HG03196 (cell line): ENCODE data around the gene POTEC.
"Not testable (repeated sequence)": the region's sequence is repeated elsewhere in the genome, so short reads cannot be mapped to it uniquely, and the experiment has no call there.

Source experiments
- ATAC-seq: cut with Tn5 transposase; IDR thresholded peaks from one replicate; pipeline ENCODE4 v1.9.1; 2021; ENCODE audit not compliant: unreplicated experiment

POTEC gene

GRCh38 chr18:14543446-14543964 is at the start of gene POTEC:
Gene POTEC, minus strand, starts transcription at chr18:14543600. Its CDS starts 454 bp downstream, at chr18:14543146.
- ATAC-seq, result not testable (repeated sequence)

GRCh38 chr18:14577971-14578370 is 34.6 kb upstream of the POTEC start:
- ATAC-seq, result no peak

- ATAC-seq, result not testable (repeated sequence)
These were observed 16.1 kb upstream of the POTEC start for GRCh38 chr18:14559502-14559901.

- not testable (repeated sequence) for ATAC-seq
These were observed 11.7 kb downstream of the POTEC start for GRCh38 chr18:14531659-14532058.

DNA sequence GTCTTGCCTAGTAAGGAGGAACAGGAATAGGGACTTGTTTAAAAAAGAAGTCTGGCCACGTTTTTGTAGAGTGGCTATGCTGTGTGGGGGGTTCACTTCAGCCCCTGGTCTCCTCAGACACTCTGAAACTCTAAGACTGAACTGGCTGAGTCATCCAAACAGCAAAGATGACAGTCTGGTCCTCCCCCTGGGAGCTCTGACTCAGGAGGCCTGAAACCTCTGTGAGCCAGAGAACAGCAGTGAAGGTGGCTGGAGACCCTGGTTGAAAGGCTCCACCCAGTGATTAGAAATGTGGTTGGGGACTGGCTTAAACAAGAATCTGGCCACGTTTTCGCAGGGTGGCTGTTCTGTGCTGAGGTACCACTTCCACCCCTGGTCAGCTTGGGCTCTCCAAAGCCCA is 32.7 kb downstream of the POTEC start:
- ATAC-seq, result not testable (repeated sequence)

- not testable (repeated sequence) for ATAC-seq
These were observed 39.7 kb downstream of the POTEC start for GRCh38 chr18:14503691-14504090.

DNA sequence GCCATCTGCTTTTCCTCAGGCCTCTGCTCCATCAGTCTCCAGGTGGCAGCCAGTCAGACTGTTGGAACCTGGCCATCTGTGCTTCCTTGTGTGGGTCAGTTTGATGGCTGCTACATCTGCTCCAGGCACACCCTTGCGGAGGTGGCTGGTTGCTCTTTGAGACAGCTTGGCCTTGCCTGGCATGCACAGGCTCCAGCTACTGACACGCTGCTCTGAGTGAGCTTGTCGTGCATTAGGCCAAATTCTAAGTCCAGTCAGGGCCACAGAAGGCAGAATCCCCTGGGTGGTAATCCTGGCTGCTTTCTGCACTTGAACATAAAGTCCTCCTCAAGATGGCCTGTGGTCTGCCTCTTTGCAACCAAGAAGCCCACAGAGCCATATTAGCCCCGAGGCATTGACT is 41.5 kb downstream of the POTEC start:
- not testable (repeated sequence) for ATAC-seq

- ATAC-seq, result not testable (repeated sequence)
These were observed 54.0 kb downstream of the POTEC start for GRCh38 chr18:14489256-14490014.

DNA sequence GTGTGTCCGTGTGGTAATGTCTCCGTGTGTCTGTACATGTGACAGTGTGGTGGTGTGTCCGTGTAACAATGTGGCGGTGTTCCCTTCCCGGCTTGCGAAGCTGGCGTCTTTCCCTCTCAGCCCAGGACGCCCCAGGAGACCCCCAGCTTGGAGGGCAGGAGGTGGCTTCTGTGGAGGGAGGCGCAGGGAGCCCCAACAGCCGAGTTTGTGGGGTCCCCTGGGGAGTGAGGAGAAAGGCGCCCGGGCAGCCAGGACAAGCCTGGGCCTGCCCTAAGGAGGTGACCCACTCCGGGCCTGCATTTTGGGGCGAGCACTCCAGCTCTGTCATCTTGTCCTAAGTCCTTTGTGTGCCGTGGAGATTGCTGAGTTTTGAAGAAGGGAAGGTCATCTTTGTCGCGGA is 54.6 kb downstream of the POTEC start:
- not testable (repeated sequence) for ATAC-seq

GRCh38 chr18:14486926-14487580 is 56.3 kb downstream of the POTEC start:
- ATAC-seq, result not testable (repeated sequence)

DNA sequence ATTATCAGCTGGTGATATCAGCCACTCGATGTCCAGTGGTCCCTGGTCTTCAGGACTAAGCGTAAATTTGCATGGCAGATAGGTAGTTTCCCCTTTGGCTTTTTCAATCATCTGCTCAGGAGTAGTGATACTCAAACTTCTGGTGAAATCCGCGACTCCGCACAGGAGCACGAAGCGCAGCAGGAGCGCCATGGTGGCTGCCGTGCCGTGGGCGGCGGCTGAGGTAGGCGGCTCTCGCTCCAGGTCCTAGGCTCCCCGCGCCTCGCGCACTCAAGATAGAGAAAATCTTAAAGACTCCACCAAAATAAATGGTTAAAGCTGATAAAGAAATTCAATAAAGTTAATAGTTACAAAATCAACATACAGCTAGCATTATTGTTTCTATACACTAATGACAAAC is 64.3 kb downstream of the POTEC start:
- ATAC-seq, result not testable (repeated sequence)

DNA sequence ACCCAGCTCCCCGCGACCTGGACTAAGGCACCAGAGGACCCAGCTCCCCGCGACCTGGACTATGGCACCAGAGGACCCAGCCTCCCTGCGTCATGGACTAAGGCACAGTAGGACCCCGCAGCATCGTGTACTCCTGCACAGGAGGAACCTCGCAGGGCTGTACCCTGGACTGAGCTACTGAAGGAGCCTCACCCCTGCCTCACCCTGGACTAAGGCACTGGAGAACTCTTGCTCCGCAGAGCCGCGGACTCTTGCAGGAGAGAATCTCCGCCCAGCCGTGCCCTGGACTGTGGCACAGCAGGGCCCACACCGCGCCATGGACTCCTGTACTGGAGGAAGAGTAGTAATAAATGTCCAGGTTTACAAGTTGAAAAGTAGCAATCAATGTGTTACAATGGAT is 67.9 kb downstream of the POTEC start:
- ATAC-seq, result not testable (repeated sequence)

- not testable (repeated sequence) for ATAC-seq
These were observed 68.6 kb downstream of the POTEC start for GRCh38 chr18:14474752-14475151.

DNA sequence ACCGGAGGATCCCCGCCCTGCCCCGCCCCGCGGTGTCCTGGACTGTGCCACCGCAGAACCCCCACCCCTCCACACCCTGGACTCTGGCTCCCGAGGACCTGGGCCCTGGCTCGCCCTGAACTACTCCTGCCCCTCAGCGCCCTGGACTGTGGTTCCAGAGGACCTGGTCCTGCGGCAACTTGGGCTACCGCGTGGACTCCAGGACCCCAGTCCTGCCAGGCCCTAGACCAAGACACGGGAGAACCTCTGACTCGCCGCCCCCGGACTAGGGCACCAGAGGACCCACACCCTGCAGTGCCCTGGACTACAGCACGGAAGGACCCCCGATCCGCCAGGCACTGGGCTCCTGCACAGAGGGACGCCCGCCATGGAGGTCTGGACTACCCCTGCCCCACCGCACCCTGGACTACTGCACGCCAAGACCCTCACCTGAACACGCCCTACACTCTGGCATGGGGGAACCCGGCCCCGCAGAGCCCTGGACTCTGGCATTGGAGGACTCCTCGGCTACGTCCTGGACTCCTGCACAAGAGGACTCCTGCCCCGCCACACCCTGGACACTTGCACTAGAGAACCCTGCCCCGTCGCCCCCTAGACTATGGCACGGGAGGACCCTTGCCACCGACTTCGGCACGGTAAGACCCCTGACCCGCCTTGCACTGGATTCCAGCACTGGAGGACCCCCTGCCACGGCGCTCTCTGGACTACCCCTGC is 69.2 kb downstream of the POTEC start:
- ATAC-seq, result not testable (repeated sequence)

- ATAC-seq, result not testable (repeated sequence)
These were observed 70.0 kb downstream of the POTEC start for GRCh38 chr18:14473250-14474006.

DNA sequence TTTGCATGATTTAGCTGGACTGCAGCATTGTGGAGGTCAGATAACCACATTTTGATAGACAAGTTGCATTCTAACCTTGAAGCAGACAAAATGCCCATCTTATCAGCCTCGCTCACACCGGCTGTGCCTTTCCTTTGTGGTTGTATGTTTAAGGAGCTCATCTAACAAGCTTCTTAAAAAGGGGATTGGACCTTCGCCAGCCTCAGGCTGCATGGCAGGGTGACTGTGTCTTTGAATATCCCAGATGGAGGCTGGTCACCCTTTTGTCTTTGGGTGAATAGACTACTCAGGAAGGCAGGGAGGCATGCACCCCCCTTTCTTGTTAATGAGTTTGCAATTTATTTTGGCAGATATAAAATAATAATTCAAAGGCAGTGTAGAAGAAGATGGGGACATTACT is 72.1 kb downstream of the POTEC start:
- not testable (repeated sequence) for ATAC-seq

GRCh38 chr18:14470446-14470845 is 73.0 kb downstream of the POTEC start:
- not testable (repeated sequence) for ATAC-seq

DNA sequence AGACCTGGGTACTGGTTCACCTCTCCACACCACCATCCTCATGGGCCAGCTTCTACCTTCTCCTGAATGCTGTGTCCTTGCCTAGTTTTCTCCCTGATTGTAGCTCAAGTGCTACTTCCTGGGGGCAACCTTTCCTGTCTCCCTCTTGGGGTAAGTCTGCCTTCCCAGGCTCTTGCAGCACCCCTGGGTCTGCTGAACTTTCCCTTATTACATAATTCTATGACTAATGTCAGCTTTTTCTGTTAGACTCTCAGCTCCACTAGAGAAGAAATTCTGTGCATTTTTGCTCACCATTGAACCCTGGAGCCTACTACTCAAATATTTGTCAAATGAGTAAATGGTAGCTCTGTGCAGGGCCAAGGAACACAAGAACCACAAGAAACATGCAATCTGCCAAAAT is 73.4 kb downstream of the POTEC start:
- ATAC-seq, result not testable (repeated sequence)

GRCh38 chr18:14465989-14466388 is 77.4 kb downstream of the POTEC start:
- not testable (repeated sequence) for ATAC-seq
